ENCODE data around the gene ZNF444. TPM values are rescaled to one million over a fixed set of nuclear protein-coding genes. Genes with fewer than 3 reads are reported as not detected.
"Not testable (repeated sequence)": the region's sequence is repeated elsewhere in the genome, so short reads cannot be mapped to it uniquely, and the experiment has no call there.

ZNF444 gene
- total RNA-seq, 1 experiment from 2014 or later: 31.7 TPM

GRCh38 chr19:56105090-56105701 lies 35.9 kb upstream of the ZNF444 start:
- Histone ChIP-seq H3K27ac (ENCODE audit: low read depth, low read length) (no peak overlapping the region), H3K4me1 (ENCODE audit: control insufficient read depth in 1 of 2, insufficient read depth in 2 of 2, low read length in 2 of 2) (peaks cover 0 to 9% of the 10 kb centered on the region in 2 experiments; a peak in 1 of 4 replicates), H3K4me2 (ENCODE audit: low read length) (no peak overlapping the region), H3K36me3 (ENCODE audit: control insufficient read depth in 1 of 2, insufficient read depth in 2 of 2, low read length in 2 of 2) (peaks cover 0 to 9% of the 10 kb centered on the region in 2 experiments; a peak in 2 of 4 replicates), H3K27me3 (ENCODE audit: insufficient read depth, low read length) (no peaks in the 10 kb centered on the region), H3K9ac (ENCODE audit: low read length) (no peak overlapping the region), H4K20me1 (ENCODE audit: insufficient read depth) (peaks cover 4% of the 10 kb centered on the region; the same call in 1 of the 2 replicates), H3K9me3 (ENCODE audit: control insufficient read depth in 1 of 2, insufficient read depth in 1 of 2, low read depth in 1 of 2, low read length in 2 of 2) (no peaks in the 10 kb centered on the region), H2AFZ (ENCODE audit: low read depth, low read length, poor library complexity, severe bottlenecking) (no peak overlapping the region), H3K79me2 (ENCODE audit: insufficient read depth, low read length) (peaks cover 94% of the 10 kb centered on the region), H3K9me2 (ENCODE audit: insufficient read depth) (no peaks in the 10 kb centered on the region), H3K4me3 (replicated peaks in 1 of 2; ENCODE audit: low read depth in 1 of 2, low read length in 2 of 2) (no peak overlapping the region)
- DNase-seq (ENCODE audit: low read depth, low spot score) (peak; percentile 15), ATAC-seq (peak; percentile 90)
- CTCF ChIA-PET: interaction anchor here (1.0 to 1.4 kb wide), 6 partner anchors 9 to 228 kb away, joined by 3 to 8 read pairs (median 4); no protein-coding TSS in a partner anchor
- RAD21 ChIA-PET (ENCODE audit: low non-redundant PET in 1 of 2, low total read pairs in 2 of 2, uncharacterized antibody in 2 of 2, unreplicated experiment in 2 of 2): no interaction called here
- POLR2A ChIA-PET: no interaction called here
- intact Hi-C loops (cut with micrococcal nuclease): no loop called here
- TF ChIP-seq CTCF (IDR thresholded peaks at IDR 0.05 in 2 of 3, conservative IDR thresholded peaks at IDR 0.05 in 1 of 3; ENCODE audit: borderline replicate concordance in 1 of 3, insufficient read depth in 1 of 3, low read depth in 2 of 3, low read length in 2 of 3) (peak; percentile 25 to 75 (median 61); a peak in 4 of 6 replicates), ZFX (IDR thresholded peaks at IDR 0.05) (no peak)
- BruUV-seq (replicated peaks): no TSS peak

GRCh38 chr19:56105831-56106396 lies 35.2 kb upstream of the ZNF444 start:
- H3K36me3 ChIP-seq (ENCODE audit: control insufficient read depth in 1 of 2, insufficient read depth in 2 of 2, low read length in 2 of 2); BruUV-seq (replicated peaks); H3K27me3 ChIP-seq (ENCODE audit: insufficient read depth, low read length); RAD21 ChIA-PET (ENCODE audit: low non-redundant PET in 1 of 2, low total read pairs in 2 of 2, uncharacterized antibody in 2 of 2, unreplicated experiment in 2 of 2); H3K9me3 ChIP-seq (ENCODE audit: control insufficient read depth in 1 of 2, insufficient read depth in 1 of 2, low read depth in 1 of 2, low read length in 2 of 2); H3K27ac ChIP-seq (ENCODE audit: low read depth, low read length); H3K4me1 ChIP-seq (ENCODE audit: control insufficient read depth in 1 of 2, insufficient read depth in 2 of 2, low read length in 2 of 2); POLR2A ChIA-PET; ATAC-seq; H3K4me3 ChIP-seq (replicated peaks in 1 of 2; ENCODE audit: low read depth in 1 of 2, low read length in 2 of 2); H3K9me2 ChIP-seq (ENCODE audit: insufficient read depth); DNase-seq (ENCODE audit: low read depth, low spot score); H3K9ac ChIP-seq (ENCODE audit: low read length); H2AFZ ChIP-seq (ENCODE audit: low read depth, low read length, poor library complexity, severe bottlenecking); H4K20me1 ChIP-seq (ENCODE audit: insufficient read depth); H3K4me2 ChIP-seq (ENCODE audit: low read length); intact Hi-C loops (cut with micrococcal nuclease): not testable (repeated sequence)
- CTCF ChIA-PET: interaction anchor here (1.3 to 1.4 kb wide), 4 partner anchors 10 to 228 kb away, joined by 4 to 8 read pairs (median 6); no protein-coding TSS in a partner anchor
- peaks cover 94% of the 10 kb centered on the region for H3K79me2 ChIP-seq (ENCODE audit: insufficient read depth, low read length)
